Fibroblast of gingiva (primary cell): ENCODE results near the gene SERPINB7.

Source experiments
- DNase-seq: peaks from one replicate; pipeline ENCODE4 v3.0.0-alpha.2; 2011; ENCODE audit warnings: low read depth

Gene SERPINB7

GRCh38 chr18:63788447-63789096 lies 13.4 kb downstream of the SERPINB7 start:
- peak; percentile 62 for DNase-seq

GRCh38 chr18:63789327-63789726 lies 14.1 kb downstream of the SERPINB7 start:
- DNase-seq = no peak

- no peak for DNase-seq
Measured at GRCh38 chr18:63795606-63796005, 20.4 kb downstream of the SERPINB7 start.

GRCh38 chr18:63799189-63799588 lies 24.0 kb downstream of the SERPINB7 start:
- DNase-seq = no peak

GRCh38 chr18:63801343-63801742 lies 26.1 kb downstream of the SERPINB7 start:
- no peak for DNase-seq

- DNase-seq = no peak
Measured at GRCh38 chr18:63808125-63808524, 32.9 kb downstream of the SERPINB7 start.

- DNase-seq = peak; percentile 79
Measured at GRCh38 chr18:63817441-63818051, 42.3 kb downstream of the SERPINB7 start.

GRCh38 chr18:63818212-63818611 lies 43.0 kb downstream of the SERPINB7 start:
- no peak for DNase-seq

- no peak for DNase-seq
Measured at GRCh38 chr18:63819786-63820185, 44.6 kb downstream of the SERPINB7 start.

GRCh38 chr18:63820694-63821093 lies 45.5 kb downstream of the SERPINB7 start:
- DNase-seq = no peak

GRCh38 chr18:63823516-63824219 lies 48.5 kb downstream of the SERPINB7 start:
- peak; percentile 25 for DNase-seq

GRCh38 chr18:63824220-63824525 lies 49.0 kb downstream of the SERPINB7 start:
- no peak for DNase-seq

- no peak for DNase-seq
Measured at GRCh38 chr18:63828120-63828519, 52.9 kb downstream of the SERPINB7 start.

GRCh38 chr18:63828656-63829055 lies 53.4 kb downstream of the SERPINB7 start:
- no peak for DNase-seq

- no peak for DNase-seq
Measured at GRCh38 chr18:63829886-63830285, 54.7 kb downstream of the SERPINB7 start.

GRCh38 chr18:63831080-63831788 lies 56.0 kb downstream of the SERPINB7 start:
- peak; percentile 9 for DNase-seq

GRCh38 chr18:63832470-63832869 lies 57.3 kb downstream of the SERPINB7 start:
- no peak for DNase-seq

- DNase-seq = no peak
Measured at GRCh38 chr18:63834471-63835113, 59.4 kb downstream of the SERPINB7 start.

- DNase-seq = no peak
Measured at GRCh38 chr18:63836456-63836855, 61.2 kb downstream of the SERPINB7 start.

GRCh38 chr18:63837590-63837989 lies 62.4 kb downstream of the SERPINB7 start:
- DNase-seq = no peak

GRCh38 chr18:63843008-63843407 lies 67.8 kb downstream of the SERPINB7 start:
- DNase-seq = no peak

GRCh38 chr18:63844254-63844653 lies 69.0 kb downstream of the SERPINB7 start:
- peak; percentile 45 for DNase-seq
